Activated naive CD4-positive, alpha-beta T cell treated with anti-CD3 and anti-CD28 coated beads for 36 hours (primary cell): ENCODE results near the gene OSBPL8. TPM values are rescaled to one million over a fixed set of nuclear protein-coding genes. Genes with fewer than 3 reads are reported as not detected.
"Not testable (repeated sequence)": the region's sequence is repeated elsewhere in the genome, so short reads cannot be mapped to it uniquely, and the experiment has no call there.

Source experiments
- CTCF ChIA-PET: fragments of 350-600 bp; sonication (Branson Sonifier 250); formaldehyde crosslinking; loops from one replicate; lab custom pipeline; 2021; ENCODE audit warnings: antibody characterized with exemption; lab: Charles Lee
- DNase-seq: peaks from one replicate; pipeline ENCODE4 v3.0.0-alpha.2; 2020
- H3K27ac Mint-ChIP-seq: one replicate; pipeline ENCODE4 v1.8.0; 2021; ENCODE audit warnings: mild to moderate bottlenecking, mixed read lengths
- H3K27me3 Mint-ChIP-seq: one replicate; pipeline ENCODE4 v1.8.0; 2021; ENCODE audit warnings: low read depth, mixed read lengths
- H3K36me3 Mint-ChIP-seq: one replicate; pipeline ENCODE4 v1.8.0; 2021; ENCODE audit warnings: low read depth, mixed read lengths
- H3K4me1 Mint-ChIP-seq: one replicate; pipeline ENCODE4 v1.8.0; 2021; ENCODE audit warnings: low read depth, mixed read lengths
- H3K4me3 Mint-ChIP-seq: one replicate; pipeline ENCODE4 v1.8.0; 2021; ENCODE audit warnings: mild to moderate bottlenecking, moderate library complexity, mixed read lengths
- H3K9me3 Mint-ChIP-seq: one replicate; pipeline ENCODE4 v1.8.0; 2021; ENCODE audit warnings: mixed read lengths
- intact Hi-C: fragments of 100-400 bp; cut with micrococcal nuclease; formaldehyde crosslinking; loops from one replicate; pipeline ENCODE4 v1.15.1; 2023
- total RNA-seq, 2 experiments: library from RNA; stranded (reverse); gene quantifications; one replicate each; pipeline ENCODE4 v1.2.3, GENCODE V29; 2021

The OSBPL8 gene
- total RNA-seq, 2 experiments from 2014 or later: 56.8 to 63.7 TPM

- CTCF ChIA-PET: no interaction called here
- no peaks in the 10 kb centered on the region for H3K27me3 Mint-ChIP-seq
- H3K9me3 Mint-ChIP-seq: peaks cover 16% of the 10 kb centered on the region
- H3K27ac Mint-ChIP-seq: no peak overlapping the region
- peaks cover 25% of the 10 kb centered on the region for H3K36me3 Mint-ChIP-seq
- peaks cover 24% of the 10 kb centered on the region for H3K4me1 Mint-ChIP-seq
- no peak overlapping the region for H3K4me3 Mint-ChIP-seq
- intact Hi-C loops: no loop called here
- DNase-seq: no peak
Observed at GRCh38 chr12:76515271-76515670, 44.3 kb downstream of the OSBPL8 start.

GRCh38 chr12:76511116-76511716 is 48.4 kb downstream of the OSBPL8 start:
- Mint-ChIP-seq H3K9me3 (peaks cover 16% of the 10 kb centered on the region), H3K36me3 (peaks cover 19% of the 10 kb centered on the region)
- H3K4me1 Mint-ChIP-seq, H3K27ac Mint-ChIP-seq, DNase-seq, H3K27me3 Mint-ChIP-seq, intact Hi-C loops, H3K4me3 Mint-ChIP-seq: not testable (repeated sequence)
- CTCF ChIA-PET: interaction anchor here (0.6 kb wide), 1 partner anchor 43 kb away, joined by 4 read pairs; no protein-coding TSS in a partner anchor

DNA sequence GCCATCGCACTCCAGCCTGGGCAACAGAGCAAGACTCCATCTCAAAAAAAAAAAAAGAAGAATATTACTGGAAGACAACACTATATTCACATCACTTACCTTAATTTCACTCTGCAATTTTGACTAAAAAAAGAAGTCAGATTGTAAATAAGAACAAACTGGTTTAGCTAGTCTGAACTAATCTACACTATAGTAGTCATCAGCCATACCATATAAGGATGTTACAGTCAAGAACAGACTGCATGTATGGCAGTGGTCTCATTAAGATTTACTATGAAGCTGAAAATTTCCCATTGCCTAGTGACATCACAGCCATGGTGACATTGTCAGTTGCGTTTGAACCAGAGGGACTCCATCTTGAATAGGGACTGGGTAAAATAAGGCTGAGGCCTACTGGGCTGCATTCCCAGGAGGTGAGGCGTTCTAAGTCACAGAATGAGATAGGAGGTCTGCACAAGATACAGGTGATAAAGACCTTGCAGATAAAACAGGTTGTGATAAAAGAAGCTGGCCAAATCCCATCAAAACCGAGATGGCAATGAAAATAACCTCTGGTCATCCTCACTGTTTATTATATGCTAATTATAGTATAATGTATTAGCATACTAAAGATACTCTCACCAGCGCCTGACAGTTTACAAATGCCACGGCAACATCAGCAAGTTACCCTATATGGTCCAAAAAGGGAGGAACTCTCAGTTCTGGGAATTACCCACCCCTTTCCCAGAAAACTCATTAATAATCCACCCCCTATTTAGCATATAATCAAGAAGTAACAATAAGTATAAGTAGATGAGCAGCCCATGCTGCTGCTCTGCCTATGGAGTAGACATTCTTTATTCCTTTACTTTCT is 51.2 kb downstream of the OSBPL8 start:
- no peak for DNase-seq
- intact Hi-C loops: no loop called here
- no peaks in the 10 kb centered on the region for H3K27me3 Mint-ChIP-seq
- CTCF ChIA-PET: interaction anchor here (0.8 kb wide), 1 partner anchor 11 kb away, joined by 3 read pairs; no protein-coding TSS in a partner anchor
- no peak overlapping the region for H3K4me3 Mint-ChIP-seq
- H3K9me3 Mint-ChIP-seq: peaks cover 12% of the 10 kb centered on the region
- peaks cover 27% of the 10 kb centered on the region for H3K36me3 Mint-ChIP-seq
- H3K4me1 Mint-ChIP-seq: peaks cover 2% of the 10 kb centered on the region
- H3K27ac Mint-ChIP-seq: no peak overlapping the region

- Mint-ChIP-seq H3K9me3 (peaks cover 2% of the 10 kb centered on the region), H3K36me3 (peaks cover 27% of the 10 kb centered on the region), H3K27me3 (no peaks in the 10 kb centered on the region), H3K4me3 (no peak overlapping the region), H3K27ac (no peak overlapping the region), H3K4me1 (peaks cover 11% of the 10 kb centered on the region)
- DNase-seq: no peak
- CTCF ChIA-PET: no interaction called here
- intact Hi-C loops: no loop called here
Observed at GRCh38 chr12:76506149-76506548, 53.4 kb downstream of the OSBPL8 start.

- no peak for DNase-seq
- Mint-ChIP-seq H3K27me3 (no peaks in the 10 kb centered on the region), H3K27ac (no peak overlapping the region), H3K4me3 (no peak overlapping the region), H3K4me1 (peaks cover 13% of the 10 kb centered on the region), H3K9me3 (no peaks in the 10 kb centered on the region), H3K36me3 (peaks cover 28% of the 10 kb centered on the region)
- CTCF ChIA-PET: no interaction called here
- intact Hi-C loops: no loop called here
Observed at GRCh38 chr12:76505050-76505449, 54.5 kb downstream of the OSBPL8 start.

DNA sequence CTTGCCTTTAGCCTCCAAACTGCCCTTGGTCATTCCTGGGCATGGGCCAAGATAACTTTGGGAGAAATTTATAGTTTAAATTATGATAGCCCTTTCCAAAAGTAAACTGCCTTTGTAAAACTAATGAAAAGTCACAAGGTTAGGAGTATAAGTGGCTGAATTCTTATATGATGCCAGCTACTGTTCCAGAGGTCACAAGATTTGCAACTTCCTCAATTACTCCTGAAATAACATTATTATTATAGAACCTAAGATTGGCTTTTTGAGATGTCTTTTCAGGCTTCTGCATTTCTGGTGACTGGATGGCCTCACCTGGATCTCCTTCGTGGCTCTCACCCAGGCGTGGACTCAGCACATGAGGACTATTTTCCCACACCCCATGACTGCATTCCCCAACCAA is 55.0 kb downstream of the OSBPL8 start:
- Mint-ChIP-seq H3K27me3 (no peaks in the 10 kb centered on the region), H3K4me1 (peaks cover 14% of the 10 kb centered on the region), H3K9me3 (no peaks in the 10 kb centered on the region), H3K4me3 (no peak overlapping the region), H3K36me3 (peaks cover 28% of the 10 kb centered on the region), H3K27ac (no peak overlapping the region)
- DNase-seq: no peak
- CTCF ChIA-PET: no interaction called here
- intact Hi-C loops: no loop called here

DNA sequence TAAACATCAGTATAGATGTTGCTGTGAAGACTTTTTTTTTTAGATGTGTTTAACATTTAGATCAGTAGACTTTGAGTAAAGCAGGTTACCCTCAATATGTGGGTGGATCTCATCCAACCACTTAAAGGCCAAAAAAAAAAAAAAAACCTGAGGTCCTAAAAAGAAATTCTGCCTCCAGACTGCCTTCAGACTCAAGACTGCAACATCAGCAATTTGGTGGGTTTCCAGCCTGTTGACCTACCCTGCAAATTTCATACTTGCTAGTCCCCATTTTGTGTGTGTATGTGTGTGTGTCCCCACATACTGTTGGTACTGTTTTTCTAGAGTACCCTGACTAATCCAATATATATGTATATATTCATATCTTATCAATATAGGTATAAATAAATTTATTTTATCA is 55.6 kb downstream of the OSBPL8 start:
- Mint-ChIP-seq H3K27me3 (no peaks in the 10 kb centered on the region), H3K36me3 (peaks cover 27% of the 10 kb centered on the region), H3K27ac (no peak overlapping the region), H3K4me1 (peaks cover 14% of the 10 kb centered on the region), H3K9me3 (no peaks in the 10 kb centered on the region), H3K4me3 (no peak overlapping the region)
- CTCF ChIA-PET: no interaction called here
- intact Hi-C loops: no loop called here
- DNase-seq: no peak

GRCh38 chr12:76501390-76501789 is 58.2 kb downstream of the OSBPL8 start:
- Mint-ChIP-seq H3K4me1 (peaks cover 14% of the 10 kb centered on the region), H3K27me3 (no peaks in the 10 kb centered on the region), H3K27ac (no peak overlapping the region), H3K4me3 (no peak overlapping the region), H3K9me3 (peaks cover 2% of the 10 kb centered on the region), H3K36me3 (peaks cover 30% of the 10 kb centered on the region)
- intact Hi-C loops: no loop called here
- DNase-seq: no peak
- CTCF ChIA-PET: no interaction called here

DNA sequence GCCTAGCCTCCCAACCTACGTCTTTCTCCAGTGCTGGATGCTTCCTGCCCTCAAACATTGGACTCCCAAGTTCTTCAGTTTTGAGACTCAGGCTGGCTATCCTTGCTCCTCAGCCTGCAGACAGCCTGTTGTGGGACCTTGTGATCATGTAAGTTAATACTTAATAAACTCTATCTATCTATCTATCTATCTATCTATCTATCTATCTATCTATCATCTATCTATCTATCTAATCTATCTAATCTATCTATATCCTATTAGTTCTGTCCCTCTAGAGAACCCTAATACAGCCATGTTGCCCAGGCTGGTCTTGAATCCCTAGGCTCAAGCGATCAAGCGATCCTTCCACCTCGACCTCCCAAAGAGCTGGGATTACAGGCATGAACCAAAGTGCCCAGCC is 60.4 kb downstream of the OSBPL8 start:
- H3K27me3 Mint-ChIP-seq, CTCF ChIA-PET, DNase-seq, H3K27ac Mint-ChIP-seq, intact Hi-C loops, H3K4me3 Mint-ChIP-seq: not testable (repeated sequence)
- Mint-ChIP-seq H3K9me3 (peaks cover 19% of the 10 kb centered on the region), H3K36me3 (peaks cover 35% of the 10 kb centered on the region), H3K4me1 (peaks cover 14% of the 10 kb centered on the region)

GRCh38 chr12:76495556-76495955 is 64.0 kb downstream of the OSBPL8 start:
- Mint-ChIP-seq H3K9me3 (peaks cover 35% of the 10 kb centered on the region), H3K27me3 (no peaks in the 10 kb centered on the region), H3K4me3 (no peak overlapping the region), H3K27ac (no peak overlapping the region), H3K4me1 (peaks cover 12% of the 10 kb centered on the region), H3K36me3 (peaks cover 44% of the 10 kb centered on the region)
- CTCF ChIA-PET: no interaction called here
- no peak for DNase-seq
- intact Hi-C loops: no loop called here

- H3K27me3 Mint-ChIP-seq: no peaks in the 10 kb centered on the region
- no peak for DNase-seq
- H3K36me3 Mint-ChIP-seq: peaks cover 45% of the 10 kb centered on the region
- H3K4me3 Mint-ChIP-seq: no peak overlapping the region
- peaks cover 33% of the 10 kb centered on the region for H3K9me3 Mint-ChIP-seq
- H3K27ac Mint-ChIP-seq: no peak overlapping the region
- intact Hi-C loops: no loop called here
- peaks cover 32% of the 10 kb centered on the region for H3K4me1 Mint-ChIP-seq
- CTCF ChIA-PET: no interaction called here
Observed at GRCh38 chr12:76491292-76491691, 68.3 kb downstream of the OSBPL8 start.

DNA sequence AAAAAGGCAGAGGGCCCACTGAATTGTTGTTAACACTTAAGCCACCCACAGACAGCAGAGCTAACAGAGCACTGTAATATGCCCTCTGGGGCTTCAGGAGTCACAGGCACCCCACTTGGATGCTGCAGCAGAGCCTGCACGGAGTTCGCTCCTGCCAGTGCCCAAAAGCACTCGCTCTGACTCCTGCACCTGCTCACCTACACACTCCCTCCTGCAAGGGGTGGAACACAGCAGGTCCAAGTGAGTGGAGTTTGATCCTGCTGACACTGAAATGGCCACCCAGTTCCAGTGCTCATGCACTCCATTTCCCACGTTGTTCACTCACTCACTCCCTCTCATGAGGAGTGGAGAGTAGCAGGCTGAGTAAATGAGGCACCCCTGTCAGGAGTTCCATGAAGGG is 68.8 kb downstream of the OSBPL8 start:
- intact Hi-C loops: no loop called here
- CTCF ChIA-PET: no interaction called here
- Mint-ChIP-seq H3K4me1 (peaks cover 34% of the 10 kb centered on the region), H3K27ac (no peak overlapping the region), H3K9me3 (peaks cover 28% of the 10 kb centered on the region), H3K27me3 (no peaks in the 10 kb centered on the region), H3K36me3 (peaks cover 43% of the 10 kb centered on the region), H3K4me3 (no peak overlapping the region)
- DNase-seq: no peak

DNA sequence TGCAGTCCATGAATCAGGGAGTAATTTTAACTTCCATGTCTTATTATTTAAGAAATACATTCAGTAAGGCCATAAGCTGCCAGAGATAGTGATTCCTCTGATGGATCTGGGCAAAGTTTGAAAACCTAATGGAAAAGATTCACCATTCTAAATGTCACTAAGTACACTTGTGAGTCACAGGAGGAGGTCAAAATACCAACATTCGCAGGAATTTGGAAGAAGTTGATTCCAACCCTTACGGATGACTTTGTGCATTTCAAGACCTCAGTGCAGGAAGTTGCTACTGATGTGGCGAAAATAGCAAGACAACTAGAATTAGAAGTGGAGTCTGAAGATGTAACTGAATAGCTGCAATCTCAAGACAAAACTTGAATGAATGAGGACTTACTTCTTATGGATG is 69.8 kb downstream of the OSBPL8 start:
- H3K27ac Mint-ChIP-seq: no peak overlapping the region
- intact Hi-C loops: no loop called here
- peaks cover 41% of the 10 kb centered on the region for H3K36me3 Mint-ChIP-seq
- CTCF ChIA-PET: no interaction called here
- no peak for DNase-seq
- peaks cover 22% of the 10 kb centered on the region for H3K9me3 Mint-ChIP-seq
- peaks cover 34% of the 10 kb centered on the region for H3K4me1 Mint-ChIP-seq
- H3K4me3 Mint-ChIP-seq: no peak overlapping the region
- no peaks in the 10 kb centered on the region for H3K27me3 Mint-ChIP-seq
